GM12878 (cell line): ENCODE results near the gene KCNH5. TPM values are rescaled to one million over a fixed set of nuclear protein-coding genes. Genes with fewer than 3 reads are reported as not detected.

Experiments
- ATAC-seq: fragments of 200-7000 bp; cut with Tn5 transposase; 3 replicates; pipeline ENCODE4 v1.9.1; 2020; ENCODE audit warnings: mild to moderate bottlenecking, moderate library complexity
- BruUV-seq: library from RNA; stranded (reverse); fragments of 400-500 nt; replicated peaks from 2 replicates; lab custom pipeline; 2021; lab: Mats Ljungman, UMichigan
- CTCF ChIA-PET: fragments of 300-600 bp; sonication (Branson Sonifier 250); formaldehyde crosslinking; extraction: SDS; loops from one replicate; lab custom pipeline; 2021; ENCODE audit warnings: inconsistent platforms; lab: Yijun Ruan, JAX
- POLR2A ChIA-PET: fragments of 350-600 bp; formaldehyde crosslinking; extraction: SDS; loops from one replicate; lab custom pipeline; 2021; ENCODE audit warnings: inconsistent platforms; lab: Charles Lee
- RAD21 ChIA-PET: fragments of 300-600 bp; sonication (Branson Sonifier 250); formaldehyde crosslinking; loops from one replicate; lab custom pipeline; 2023; ENCODE audit warnings: antibody characterized with exemption; ENCODE audit not compliant: unreplicated experiment; lab: Charles Lee
- SMC1A ChIA-PET: fragments of 300-600 bp; sonication (Branson Sonifier 250); formaldehyde crosslinking; loops from one replicate; lab custom pipeline; 2023; ENCODE audit not compliant: unreplicated experiment, uncharacterized antibody; lab: Charles Lee
- DNase-seq: peaks from one replicate; pipeline ENCODE4 v3.0.0-alpha.2; 2011; ENCODE audit warnings: low read depth, low spot score
- FAIRE-seq: peaks from 3 replicates; lab custom pipeline; 2011; peaks lifted over from hg19 to GRCh38; lab: Jason Lieb, UNC
- H2AFZ ChIP-seq: 2 replicates; pipeline ENCODE4 v1.6.0; 2011; ENCODE audit warnings: low read depth, low read length, control low read depth; ENCODE audit not compliant: control insufficient read depth
- H3K27ac ChIP-seq: 2 replicates; pipeline ENCODE4 v1.5.1; 2011; ENCODE audit warnings: control low read depth; ENCODE audit not compliant: control insufficient read depth, insufficient read depth
- H3K27me3 ChIP-seq, 2 experiments: replicated peaks in 1 of 2; 2 replicates each; pipeline versions ENCODE4 v1.6.0 to v1.6.1; 2011; ENCODE audit warnings: low read length in 1 of 2; ENCODE audit not compliant: control insufficient read depth in 2 of 2, insufficient read depth in 2 of 2
- H3K36me3 ChIP-seq, 2 experiments: 2 replicates each; pipeline ENCODE4 v1.5.1; 2011; ENCODE audit warnings: low read length in 1 of 2; ENCODE audit not compliant: control insufficient read depth in 2 of 2, insufficient read depth in 2 of 2
- H3K4me1 ChIP-seq: 2 replicates; pipeline ENCODE4 v1.6.1; 2011; ENCODE audit warnings: mild to moderate bottlenecking, low read length, moderate library complexity, mixed read lengths; ENCODE audit not compliant: control insufficient read depth, insufficient read depth
- H3K4me2 ChIP-seq: 2 replicates; pipeline ENCODE4 v1.6.0; 2011; ENCODE audit warnings: control low read depth; ENCODE audit not compliant: control insufficient read depth, insufficient read depth
- H3K4me3 ChIP-seq: fragments of 200-600 bp; sonication (generic); 2 replicates; pipeline ENCODE4 v1.5.1; 2016
- H3K79me2 ChIP-seq: 2 replicates; pipeline ENCODE4 v1.6.0; 2011; ENCODE audit warnings: low read length; ENCODE audit not compliant: control insufficient read depth, insufficient read depth
- H3K9ac ChIP-seq: 2 replicates; pipeline ENCODE4 v1.8.0; 2011; ENCODE audit warnings: low read length, control low read depth, mixed read lengths; ENCODE audit not compliant: control insufficient read depth, insufficient read depth
- H3K9me3 ChIP-seq: replicated peaks from 3 replicates; pipeline ENCODE4 v1.5.1; 2011; ENCODE audit warnings: mild to moderate bottlenecking, low read length; ENCODE audit not compliant: control insufficient read depth, insufficient read depth
- H4K20me1 ChIP-seq: 2 replicates; pipeline ENCODE4 v1.6.0; 2011; ENCODE audit not compliant: control insufficient read depth, insufficient read depth
- EED ChIP-seq: sonication (generic); IDR thresholded peaks from 2 replicates; pipeline ENCODE4 v1.6.1; 2016; ENCODE audit warnings: antibody characterized with exemption, low read depth
- JUND ChIP-seq: IDR thresholded peaks from 2 replicates; pipeline ENCODE4 v1.6.1; 2012; ENCODE audit warnings: low read depth, mild to moderate bottlenecking, low read length, improper control_type of control experiment, moderate library complexity
- NBN ChIP-seq: fragments of 450-650 bp; IDR thresholded peaks from 2 replicates; pipeline ENCODE4 v1.6.1; 2016
- RAD21 ChIP-seq: IDR thresholded peaks from 2 replicates; pipeline ENCODE4 v1.6.1; 2011; ENCODE audit warnings: mild to moderate bottlenecking, low read depth, low read length, moderate library complexity; ENCODE audit not compliant: insufficient read depth
- RFX5 ChIP-seq: IDR thresholded peaks from 2 replicates; pipeline ENCODE4 v1.6.1; 2011; ENCODE audit warnings: low read depth, low read length, improper control_type of control experiment
- SMAD1 ChIP-seq: fragments of 450-650 bp; IDR thresholded peaks from 2 replicates; pipeline ENCODE4 v1.6.1; 2018; ENCODE audit warnings: mild to moderate bottlenecking, low read depth; ENCODE audit not compliant: partially characterized antibody
- SMAD5 ChIP-seq: IDR thresholded peaks from 2 replicates; pipeline ENCODE4 v1.6.1; 2016; ENCODE audit warnings: antibody characterized with exemption, low read depth
- SMC3 ChIP-seq: IDR thresholded peaks from 2 replicates; pipeline ENCODE4 v1.6.1; 2011; ENCODE audit warnings: low read length, improper control_type of control experiment, borderline replicate concordance
- SPI1 ChIP-seq: IDR thresholded peaks from 2 replicates; pipeline ENCODE4 v1.6.1; 2011; ENCODE audit warnings: low read depth, mild to moderate bottlenecking, low read length, moderate library complexity, borderline replicate concordance; ENCODE audit not compliant: insufficient read depth
- SUZ12 ChIP-seq: fragments of 200-600 bp; sonication (generic); IDR thresholded peaks from one replicate; pipeline ENCODE4 v1.6.1; 2018; ENCODE audit warnings: antibody characterized with exemption, mild to moderate bottlenecking; ENCODE audit not compliant: unreplicated experiment
- WGBS: methylation state at CpG from one replicate; pipeline ENCODE4 v1.1.6; 2016; ENCODE audit warnings: low lambda C conversion rate; ENCODE audit not compliant: insufficient replicate concordance, insufficient coverage; ENCODE audit errors: missing lambda C conversion rate; 5-methylcytosine and 5-hydroxymethylcytosine counted together
- in situ Hi-C: fragments of 300-500 bp; cut with MboI; formaldehyde crosslinking; loops from 9 replicates; pipeline ENCODE4 v1.14.3; 2018; ENCODE audit warnings: mixed read lengths
- intact Hi-C: fragments of 100-400 bp; cut with micrococcal nuclease; formaldehyde crosslinking; loops from one replicate; pipeline ENCODE4 v1.14.2; 2022; ENCODE audit not compliant: unreplicated experiment
- polyA plus RNA-seq, 11 experiments: library from polyadenylated mRNA; depleted of rRNA in 4 of 11; unstranded in 6 of 11; stranded (reverse) in 5 of 11; fragments of >200 nt; fragmentation: Nextera tagmentation in 4 of 11; fragmentation: Illumina TruSeq in 1 of 11; extraction: Ambion mirVana in 4 of 11; extraction: Trizol in 1 of 11; gene quantifications; 1 replicate in 1 of 11; 2 replicates in 10 of 11; pipeline versions ENCODE4 v1.2.1 to v1.2.3, GENCODE V29; 2011 to 2016; ENCODE audit warnings: inconsistent platforms in 2 of 11, missing spikeins in 2 of 11, low read depth in 1 of 11
- total RNA-seq, 4 experiments: library from RNA; depleted of rRNA in 3 of 4; stranded (reverse); fragments of >200 nt in 3 of 4; fragmentation: Illumina TruSeq in 1 of 4; extraction: Trizol in 1 of 4; gene quantifications; 2 replicates each; pipeline versions ENCODE4 v1.2.1 to v1.2.3, GENCODE V29; 2013 to 2021
- TF ChIP-seq, protein P1 (sequence below): fragments of 450-650 bp; IDR thresholded peaks from 2 replicates; pipeline ENCODE4 v1.6.1; 2017; ENCODE audit warnings: low read depth, mild to moderate bottlenecking, moderate library complexity
- TF ChIP-seq, protein P2 (sequence below): IDR thresholded peaks from 2 replicates; pipeline ENCODE4 v1.6.1; 2011; ENCODE audit warnings: borderline replicate concordance, low read depth, mild to moderate bottlenecking, moderate library complexity, mixed read lengths, low read length; ENCODE audit not compliant: insufficient read depth; ENCODE audit errors: extremely low read length
- TF ChIP-seq, protein P3 (sequence below): IDR thresholded peaks from 2 replicates; pipeline ENCODE4 v1.6.1; 2012; ENCODE audit warnings: low read depth, low read length, improper control_type of control experiment
- TF ChIP-seq, protein P4 (sequence below), 3 experiments: IDR thresholded peaks in 2 of 3; conservative IDR thresholded peaks in 1 of 3; 2 replicates each; pipeline ENCODE4 v1.5.1; 2011; ENCODE audit warnings: low read depth in 3 of 3, low read length in 3 of 3, mild to moderate bottlenecking in 3 of 3, control low read depth in 2 of 3, moderate library complexity in 2 of 3, inconsistent platforms in 1 of 3, mixed read lengths in 1 of 3; ENCODE audit not compliant: control insufficient read depth in 2 of 3, insufficient read depth in 1 of 3; ENCODE audit errors: extremely low read depth in 1 of 3

Gene KCNH5
- total and polyA plus RNA-seq, 10 of the 15 experiments (the other 5 are each of a cell fraction or from before 2014, with no cell fraction given) = under 0.01 to 0.04 (median 0.04) TPM; not detected in 7

- no peaks in the 10 kb centered on the region for H3K4me1 ChIP-seq
- no peak overlapping the region for H2AFZ ChIP-seq
- no peak overlapping the region for H3K4me2 ChIP-seq
- ChIA-PET SMC1A (no interaction called here), POLR2A (no interaction called here)
- H3K9ac ChIP-seq = no peak overlapping the region
- H3K36me3 ChIP-seq = no peaks in the 10 kb centered on the region
- WGBS = 3% methylated on average over 3 of the region's 3 CpGs
- intact Hi-C loops = loop anchor here (5.0 kb wide), 1 partner anchor 863 kb away; no protein-coding TSS in a partner anchor
- no peaks in the 10 kb centered on the region for H3K9me3 ChIP-seq
- TF ChIP-seq, protein P1, sequence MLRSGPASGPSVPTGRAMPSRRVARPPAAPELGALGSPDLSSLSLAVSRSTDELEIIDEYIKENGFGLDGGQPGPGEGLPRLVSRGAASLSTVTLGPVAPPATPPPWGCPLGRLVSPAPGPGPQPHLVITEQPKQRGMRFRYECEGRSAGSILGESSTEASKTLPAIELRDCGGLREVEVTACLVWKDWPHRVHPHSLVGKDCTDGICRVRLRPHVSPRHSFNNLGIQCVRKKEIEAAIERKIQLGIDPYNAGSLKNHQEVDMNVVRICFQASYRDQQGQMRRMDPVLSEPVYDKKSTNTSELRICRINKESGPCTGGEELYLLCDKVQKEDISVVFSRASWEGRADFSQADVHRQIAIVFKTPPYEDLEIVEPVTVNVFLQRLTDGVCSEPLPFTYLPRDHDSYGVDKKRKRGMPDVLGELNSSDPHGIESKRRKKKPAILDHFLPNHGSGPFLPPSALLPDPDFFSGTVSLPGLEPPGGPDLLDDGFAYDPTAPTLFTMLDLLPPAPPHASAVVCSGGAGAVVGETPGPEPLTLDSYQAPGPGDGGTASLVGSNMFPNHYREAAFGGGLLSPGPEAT = no peak
- TF ChIP-seq, protein P2, sequence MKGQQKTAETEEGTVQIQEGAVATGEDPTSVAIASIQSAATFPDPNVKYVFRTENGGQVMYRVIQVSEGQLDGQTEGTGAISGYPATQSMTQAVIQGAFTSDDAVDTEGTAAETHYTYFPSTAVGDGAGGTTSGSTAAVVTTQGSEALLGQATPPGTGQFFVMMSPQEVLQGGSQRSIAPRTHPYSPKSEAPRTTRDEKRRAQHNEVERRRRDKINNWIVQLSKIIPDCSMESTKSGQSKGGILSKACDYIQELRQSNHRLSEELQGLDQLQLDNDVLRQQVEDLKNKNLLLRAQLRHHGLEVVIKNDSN = no peak
- no peak for TF ChIP-seq SMAD5
- TF ChIP-seq, protein P3, sequence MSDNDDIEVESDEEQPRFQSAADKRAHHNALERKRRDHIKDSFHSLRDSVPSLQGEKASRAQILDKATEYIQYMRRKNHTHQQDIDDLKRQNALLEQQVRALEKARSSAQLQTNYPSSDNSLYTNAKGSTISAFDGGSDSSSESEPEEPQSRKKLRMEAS = no peak
- no peak for TF ChIP-seq NBN
- no peak for TF ChIP-seq JUND
- TF ChIP-seq SMC3 = peak; percentile 24; the same call in 1 of the 2 replicates
- no peak for TF ChIP-seq EED
- TF ChIP-seq, protein P4, sequence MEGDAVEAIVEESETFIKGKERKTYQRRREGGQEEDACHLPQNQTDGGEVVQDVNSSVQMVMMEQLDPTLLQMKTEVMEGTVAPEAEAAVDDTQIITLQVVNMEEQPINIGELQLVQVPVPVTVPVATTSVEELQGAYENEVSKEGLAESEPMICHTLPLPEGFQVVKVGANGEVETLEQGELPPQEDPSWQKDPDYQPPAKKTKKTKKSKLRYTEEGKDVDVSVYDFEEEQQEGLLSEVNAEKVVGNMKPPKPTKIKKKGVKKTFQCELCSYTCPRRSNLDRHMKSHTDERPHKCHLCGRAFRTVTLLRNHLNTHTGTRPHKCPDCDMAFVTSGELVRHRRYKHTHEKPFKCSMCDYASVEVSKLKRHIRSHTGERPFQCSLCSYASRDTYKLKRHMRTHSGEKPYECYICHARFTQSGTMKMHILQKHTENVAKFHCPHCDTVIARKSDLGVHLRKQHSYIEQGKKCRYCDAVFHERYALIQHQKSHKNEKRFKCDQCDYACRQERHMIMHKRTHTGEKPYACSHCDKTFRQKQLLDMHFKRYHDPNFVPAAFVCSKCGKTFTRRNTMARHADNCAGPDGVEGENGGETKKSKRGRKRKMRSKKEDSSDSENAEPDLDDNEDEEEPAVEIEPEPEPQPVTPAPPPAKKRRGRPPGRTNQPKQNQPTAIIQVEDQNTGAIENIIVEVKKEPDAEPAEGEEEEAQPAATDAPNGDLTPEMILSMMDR (IDR thresholded peaks at IDR 0.05 in 2 of 3, conservative IDR thresholded peaks at IDR 0.05 in 1 of 3; ENCODE audit: control insufficient read depth in 2 of 3, extremely low read depth in 1 of 3, insufficient read depth in 1 of 3, low read depth in 3 of 3, low read length in 3 of 3) = peak; percentile 8 to 30 (median 17); a peak in 2 of 6 replicates
- no peak for TF ChIP-seq SPI1
- TF ChIP-seq RFX5 = no peak
- TF ChIP-seq SUZ12 = no peak
- TF ChIP-seq SMAD1 = no peak
- peak; percentile 43 for TF ChIP-seq RAD21
- TF ChIP-seq, all 136 proteins: peak for 3
- FAIRE-seq = no peak
- Histone ChIP-seq H3K79me2 (no peaks in the 10 kb centered on the region), H3K27me3 (peaks cover 0 to 3% of the 10 kb centered on the region in 2 experiments; a peak in 1 of 4 replicates), H3K27ac (no peak overlapping the region), H3K4me3 (no peak overlapping the region), H4K20me1 (no peaks in the 10 kb centered on the region)
- in situ Hi-C loops = loop anchor here (10.0 kb wide), 1 partner anchor 875 kb away; no protein-coding TSS in a partner anchor
- ATAC-seq = peak; percentile 50; the same call in 2 of the 3 replicates
- BruUV-seq = no TSS peak
- ChIA-PET CTCF (no interaction called here), RAD21 (no interaction called here)
- DNase-seq = no peak
Observed at GRCh38 chr14:63039866-63040265, 5.4 kb downstream of the KCNH5 start.
